ENCODE data around the gene HGF. TPM values are rescaled to one million over a fixed set of nuclear protein-coding genes. Genes with fewer than 3 reads are reported as not detected.

Gene HGF
- total and polyA plus RNA-seq, 2 experiments from 2014 or later, result 13.4 to 33.2 TPM

DNA sequence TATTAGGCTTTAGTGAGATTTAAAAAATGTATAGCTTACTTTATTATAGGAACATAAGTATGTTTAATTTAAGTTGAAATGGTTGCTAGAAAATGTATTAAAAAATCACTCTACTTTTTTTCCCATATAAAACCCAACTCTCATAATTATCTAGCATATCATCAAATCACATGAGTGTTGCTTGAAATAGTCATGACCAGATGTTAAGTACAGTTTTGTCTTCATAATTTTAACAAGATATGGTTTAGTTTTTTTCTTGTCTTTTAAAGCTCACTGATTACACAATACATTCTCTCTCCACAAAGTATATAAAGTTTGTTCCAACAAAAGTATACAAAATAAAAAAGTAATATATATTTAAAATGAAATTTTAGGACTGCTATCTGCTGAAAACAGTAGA, 82.8 kb downstream of the HGF start:
- DNase-seq (ENCODE audit: low spot score), result no peak
- H3K4me3 ChIP-seq, result no peak overlapping the region
- H3K4me1 ChIP-seq (ENCODE audit: insufficient read depth), result no peaks in the 10 kb centered on the region
- H2AFZ ChIP-seq, result no peak overlapping the region
- no peaks in the 10 kb centered on the region for H3K9me3 ChIP-seq (ENCODE audit: low read depth)
- H3K79me2 ChIP-seq, result no peaks in the 10 kb centered on the region
- H3K27ac ChIP-seq, result no peak overlapping the region
- no peaks in the 10 kb centered on the region for H3K9me2 ChIP-seq (replicated peaks; ENCODE audit: insufficient read depth)
- no peak for TF ChIP-seq CTCF (IDR thresholded peaks at IDR 0.05; ENCODE audit: poor library complexity)
- TF ChIP-seq EZH2 (IDR thresholded peaks at IDR 0.05; ENCODE audit: borderline replicate concordance), result no peak
- TF ChIP-seq EZH2phosphoT487 (IDR thresholded peaks at IDR 0.05; ENCODE audit: low read depth, severe bottlenecking, unreplicated experiment), result no peak
- H4K20me1 ChIP-seq (ENCODE audit: insufficient read depth, poor library complexity, severe bottlenecking), result no peaks in the 10 kb centered on the region
- H3K27me3 ChIP-seq, result no peaks in the 10 kb centered on the region
- H3K4me2 ChIP-seq, result no peak overlapping the region
- H3K36me3 ChIP-seq (replicated peaks; ENCODE audit: insufficient read depth, low read depth), result no peaks in the 10 kb centered on the region

- no peaks in the 10 kb centered on the region for H3K4me1 ChIP-seq (ENCODE audit: insufficient read depth)
- H3K9me3 ChIP-seq (ENCODE audit: low read depth), result no peaks in the 10 kb centered on the region
- DNase-seq (ENCODE audit: low spot score), result no peak
- no peak overlapping the region for H2AFZ ChIP-seq
- H3K79me2 ChIP-seq, result no peaks in the 10 kb centered on the region
- peak overlapping the region; percentile 55 for H3K27ac ChIP-seq
- no peaks in the 10 kb centered on the region for H3K9me2 ChIP-seq (replicated peaks; ENCODE audit: insufficient read depth)
- 61% methylated on average over 3 of the region's 3 CpGs for WGBS (ENCODE audit: low lambda C conversion rate, missing lambda C conversion rate)
- peak overlapping the region; percentile 11 for H3K4me2 ChIP-seq
- H4K20me1 ChIP-seq (ENCODE audit: insufficient read depth, poor library complexity, severe bottlenecking), result no peaks in the 10 kb centered on the region
- no peaks in the 10 kb centered on the region for H3K27me3 ChIP-seq
- H3K4me3 ChIP-seq, result no peak overlapping the region
- no peaks in the 10 kb centered on the region for H3K36me3 ChIP-seq (replicated peaks; ENCODE audit: insufficient read depth, low read depth)
- TF ChIP-seq CTCF (IDR thresholded peaks at IDR 0.05; ENCODE audit: poor library complexity), result no peak
- TF ChIP-seq EZH2phosphoT487 (IDR thresholded peaks at IDR 0.05; ENCODE audit: low read depth, severe bottlenecking, unreplicated experiment), result no peak
- no peak for TF ChIP-seq EZH2 (IDR thresholded peaks at IDR 0.05; ENCODE audit: borderline replicate concordance)
Observed at GRCh38 chr7:81685270-81685868, 84.5 kb downstream of the HGF start.

DNA sequence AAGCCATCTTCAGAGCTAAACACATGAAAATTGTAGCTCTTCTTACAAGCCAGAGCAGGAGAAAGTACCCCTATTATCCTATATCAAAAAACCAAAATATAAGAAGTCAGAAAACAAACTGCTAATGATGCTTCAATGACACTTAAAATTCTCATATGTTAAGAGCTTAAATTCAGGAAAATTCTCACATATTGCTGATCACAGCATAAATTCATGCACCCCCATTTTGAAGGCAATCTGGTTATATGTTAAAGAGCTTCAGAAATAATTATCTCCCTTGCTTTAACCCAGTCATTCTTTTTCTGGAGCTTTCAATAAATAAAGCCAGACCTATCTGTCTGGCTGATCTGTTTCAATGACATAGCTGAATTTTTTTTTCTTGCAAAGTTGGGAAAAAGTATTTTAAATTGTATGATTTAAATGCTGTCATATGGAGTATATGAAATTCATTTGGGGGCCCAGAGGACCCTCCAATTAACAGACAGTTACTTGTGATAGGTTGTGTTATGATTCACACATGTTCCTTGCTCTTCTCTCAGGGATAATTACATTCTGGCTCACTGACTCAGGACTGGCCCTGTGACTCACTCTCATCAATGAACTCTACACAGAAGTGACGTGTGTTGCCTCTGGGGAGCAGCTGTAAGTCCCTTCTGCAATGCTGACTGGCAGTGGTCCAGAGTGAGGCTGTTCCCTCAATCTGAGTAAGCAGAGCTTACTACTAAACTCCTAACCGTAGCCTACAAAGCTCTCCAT, 85.2 kb downstream of the HGF start:
- TF ChIP-seq EZH2 (IDR thresholded peaks at IDR 0.05; ENCODE audit: borderline replicate concordance) (no peak), EZH2phosphoT487 (IDR thresholded peaks at IDR 0.05; ENCODE audit: low read depth, severe bottlenecking, unreplicated experiment) (no peak), CTCF (IDR thresholded peaks at IDR 0.05; ENCODE audit: poor library complexity) (no peak)
- DNase-seq (ENCODE audit: low spot score), result peak; percentile 93
- Histone ChIP-seq H3K4me1 (ENCODE audit: insufficient read depth) (no peaks in the 10 kb centered on the region), H3K9me2 (replicated peaks; ENCODE audit: insufficient read depth) (no peaks in the 10 kb centered on the region), H3K4me2 (peak overlapping the region; percentile 11), H3K27me3 (no peaks in the 10 kb centered on the region), H2AFZ (no peak overlapping the region), H3K9me3 (ENCODE audit: low read depth) (no peaks in the 10 kb centered on the region), H3K27ac (peak overlapping the region; percentile 55), H3K36me3 (replicated peaks; ENCODE audit: insufficient read depth, low read depth) (no peaks in the 10 kb centered on the region), H4K20me1 (ENCODE audit: insufficient read depth, poor library complexity, severe bottlenecking) (no peaks in the 10 kb centered on the region), H3K4me3 (no peak overlapping the region), H3K79me2 (no peaks in the 10 kb centered on the region)
- WGBS (ENCODE audit: low lambda C conversion rate, missing lambda C conversion rate), result 21% methylated on average over 2 of the region's 2 CpGs

Measured in hepatocyte (in vitro differentiated cells).